ENCODE measurements around the gene GLI2. TPM values are rescaled to one million over a fixed set of nuclear protein-coding genes. Genes with fewer than 3 reads are reported as not detected.

GLI2 gene
- total RNA-seq, 1 donor = 10.1 TPM

DNA sequence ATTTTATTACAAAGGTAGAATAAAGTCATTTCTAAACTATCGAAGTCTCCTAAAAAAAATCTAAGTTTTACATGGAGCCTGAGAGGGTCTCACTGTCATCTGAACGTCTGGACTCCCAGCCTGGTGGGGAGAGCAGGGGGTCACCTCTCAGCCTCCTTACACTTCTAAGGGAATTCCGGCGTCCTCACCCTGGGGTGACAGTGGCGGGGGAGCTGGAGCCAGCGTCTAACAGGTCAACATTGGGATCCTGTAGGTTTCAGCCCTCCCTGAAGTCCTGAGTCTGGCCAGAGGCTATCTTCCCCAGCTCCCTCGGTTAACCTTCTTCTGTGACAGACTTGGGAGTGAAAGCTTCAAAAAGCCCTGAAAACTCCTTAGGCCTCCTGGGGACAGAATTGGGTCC, 34.6 kb upstream of the GLI2 start:
- no peak overlapping the region for H3K27ac ChIP-seq (ENCODE audit: low read depth, low read length)
- no peak overlapping the region for H3K4me2 ChIP-seq (ENCODE audit: insufficient read depth, low read length)
- no peaks in the 10 kb centered on the region for H3K9me3 ChIP-seq (ENCODE audit: low read depth, low read length)
- H3K79me2 ChIP-seq (ENCODE audit: insufficient read depth, low read length) = no peaks in the 10 kb centered on the region
- no peak for DNase-seq (ENCODE audit: insufficient read length, low spot score, missing footprints)
- no peak for TF ChIP-seq CTCF (IDR thresholded peaks at IDR 0.05; ENCODE audit: extremely low read depth, low read depth, low read length)
- no peak overlapping the region for H3K4me3 ChIP-seq (ENCODE audit: insufficient read depth, low read length)
- peaks cover 8% of the 10 kb centered on the region for H3K4me1 ChIP-seq (ENCODE audit: insufficient read depth, low read length)
- no peaks in the 10 kb centered on the region for H4K20me1 ChIP-seq (ENCODE audit: insufficient read depth, low read length)
- no peaks in the 10 kb centered on the region for H3K27me3 ChIP-seq (ENCODE audit: insufficient read depth, low read length)
- no peaks in the 10 kb centered on the region for H3K36me3 ChIP-seq (ENCODE audit: insufficient read depth, low read length)
- H2AFZ ChIP-seq (ENCODE audit: low read length) = no peak overlapping the region

- H3K4me2 ChIP-seq (ENCODE audit: insufficient read depth, low read length) = no peak overlapping the region
- H4K20me1 ChIP-seq (ENCODE audit: insufficient read depth, low read length) = no peaks in the 10 kb centered on the region
- no peak for TF ChIP-seq CTCF (IDR thresholded peaks at IDR 0.05; ENCODE audit: extremely low read depth, low read depth, low read length)
- peak; percentile 21 for DNase-seq (ENCODE audit: insufficient read length, low spot score, missing footprints)
- no peaks in the 10 kb centered on the region for H3K9me3 ChIP-seq (ENCODE audit: low read depth, low read length)
- no peaks in the 10 kb centered on the region for H3K79me2 ChIP-seq (ENCODE audit: insufficient read depth, low read length)
- H2AFZ ChIP-seq (ENCODE audit: low read length) = no peak overlapping the region
- no peak overlapping the region for H3K27ac ChIP-seq (ENCODE audit: low read depth, low read length)
- peaks cover 8% of the 10 kb centered on the region for H3K4me1 ChIP-seq (ENCODE audit: insufficient read depth, low read length)
- no peak overlapping the region for H3K4me3 ChIP-seq (ENCODE audit: insufficient read depth, low read length)
- no peaks in the 10 kb centered on the region for H3K36me3 ChIP-seq (ENCODE audit: insufficient read depth, low read length)
- H3K27me3 ChIP-seq (ENCODE audit: insufficient read depth, low read length) = no peaks in the 10 kb centered on the region
Measured at GRCh38 chr2:120701499-120701898, 34.2 kb upstream of the GLI2 start.

GRCh38 chr2:120702061-120702460, 33.6 kb upstream of the GLI2 start:
- peak overlapping the region; percentile 60 for H2AFZ ChIP-seq (ENCODE audit: low read length)
- H3K36me3 ChIP-seq (ENCODE audit: insufficient read depth, low read length) = no peaks in the 10 kb centered on the region
- H3K4me2 ChIP-seq (ENCODE audit: insufficient read depth, low read length) = peak overlapping the region; percentile 13
- no peak for TF ChIP-seq CTCF (IDR thresholded peaks at IDR 0.05; ENCODE audit: extremely low read depth, low read depth, low read length)
- H3K27ac ChIP-seq (ENCODE audit: low read depth, low read length) = peak overlapping the region; percentile 18
- H4K20me1 ChIP-seq (ENCODE audit: insufficient read depth, low read length) = no peaks in the 10 kb centered on the region
- peaks cover 8% of the 10 kb centered on the region for H3K4me1 ChIP-seq (ENCODE audit: insufficient read depth, low read length)
- no peaks in the 10 kb centered on the region for H3K79me2 ChIP-seq (ENCODE audit: insufficient read depth, low read length)
- no peak overlapping the region for H3K4me3 ChIP-seq (ENCODE audit: insufficient read depth, low read length)
- no peaks in the 10 kb centered on the region for H3K9me3 ChIP-seq (ENCODE audit: low read depth, low read length)
- H3K27me3 ChIP-seq (ENCODE audit: insufficient read depth, low read length) = no peaks in the 10 kb centered on the region
- peak; percentile 61 for DNase-seq (ENCODE audit: insufficient read length, low spot score, missing footprints)

DNA sequence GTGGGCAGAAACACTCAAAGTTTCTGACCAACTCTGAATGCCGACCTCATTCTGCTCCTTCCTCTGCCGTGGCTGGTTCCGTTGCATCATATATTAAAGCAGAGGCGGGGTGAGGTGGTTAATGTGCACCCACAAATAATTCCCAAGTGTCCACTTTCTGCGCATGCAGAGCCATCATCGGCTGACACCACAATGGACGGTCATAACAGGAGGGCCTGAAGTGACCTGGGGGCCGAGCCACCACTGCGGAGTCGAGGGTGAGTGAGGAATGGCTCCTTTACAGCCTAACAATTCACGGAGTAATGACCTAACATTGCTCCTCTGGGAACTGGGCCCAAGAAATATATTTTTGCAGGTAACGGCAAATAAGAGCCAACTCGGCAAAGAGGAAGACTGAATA, 32.9 kb upstream of the GLI2 start:
- no peak for TF ChIP-seq CTCF (IDR thresholded peaks at IDR 0.05; ENCODE audit: extremely low read depth, low read depth, low read length)
- Histone ChIP-seq H2AFZ (ENCODE audit: low read length) (peak overlapping the region; percentile 60), H3K4me3 (ENCODE audit: insufficient read depth, low read length) (no peak overlapping the region), H4K20me1 (ENCODE audit: insufficient read depth, low read length) (no peaks in the 10 kb centered on the region), H3K4me1 (ENCODE audit: insufficient read depth, low read length) (peaks cover 8% of the 10 kb centered on the region), H3K36me3 (ENCODE audit: insufficient read depth, low read length) (no peaks in the 10 kb centered on the region), H3K27ac (ENCODE audit: low read depth, low read length) (peak overlapping the region; percentile 18), H3K79me2 (ENCODE audit: insufficient read depth, low read length) (no peaks in the 10 kb centered on the region), H3K27me3 (ENCODE audit: insufficient read depth, low read length) (no peaks in the 10 kb centered on the region), H3K9me3 (ENCODE audit: low read depth, low read length) (no peaks in the 10 kb centered on the region), H3K4me2 (ENCODE audit: insufficient read depth, low read length) (peak overlapping the region; percentile 13)
- DNase-seq (ENCODE audit: insufficient read length, low spot score, missing footprints) = peak; percentile 51
